CD14-positive monocyte (primary cell): ENCODE measurements around the gene TMEM86B. TPM values are rescaled to one million over a fixed set of nuclear protein-coding genes. Genes with fewer than 3 reads are reported as not detected.

Experiments
- DNase-seq, 3 donors: peaks; one replicate each; pipeline ENCODE4 v3.0.0-alpha.2; 2011 to 2022
- H2AFZ ChIP-seq: 2 replicates; pipeline ENCODE4 v1.6.0; 2012; ENCODE audit warnings: mild to moderate bottlenecking, low read depth, low read length, inconsistent platforms; ENCODE audit not compliant: insufficient read depth, poor library complexity, severe bottlenecking
- H3K27ac ChIP-seq, 2 donors: 1 replicate in 1 of 2; 2 replicates in 1 of 2; pipeline ENCODE4 v1.5.1; 2012 to 2013; ENCODE audit warnings: low read length in 2 of 2, control low read depth in 1 of 2, inconsistent platforms in 1 of 2, low read depth in 1 of 2, mild to moderate bottlenecking in 1 of 2
- H3K27me3 ChIP-seq, 2 donors: one replicate each; pipeline versions ENCODE4 v1.6.0 to v1.6.1; 2011 to 2013; ENCODE audit warnings: low read length in 2 of 2; ENCODE audit not compliant: control insufficient read depth in 2 of 2, insufficient read depth in 2 of 2
- H3K36me3 ChIP-seq, 2 donors: replicated peaks in 1 of 2; 1 replicate in 1 of 2; 2 replicates in 1 of 2; pipeline versions ENCODE4 v1.5.1 to v1.6.1; 2012 to 2013; ENCODE audit warnings: low read length in 2 of 2, control low read depth in 1 of 2, inconsistent platforms in 1 of 2, mild to moderate bottlenecking in 1 of 2; ENCODE audit not compliant: insufficient read depth in 2 of 2, control insufficient read depth in 1 of 2
- H3K4me1 ChIP-seq, 2 donors: 1 replicate in 1 of 2; 2 replicates in 1 of 2; pipeline versions ENCODE4 v1.5.1 to v1.6.1; 2012 to 2013; ENCODE audit warnings: low read length in 2 of 2, control low read depth in 1 of 2, inconsistent platforms in 1 of 2, mild to moderate bottlenecking in 1 of 2, moderate library complexity in 1 of 2; ENCODE audit not compliant: insufficient read depth in 2 of 2, control insufficient read depth in 1 of 2
- H3K4me2 ChIP-seq: replicated peaks from 2 replicates; pipeline ENCODE3; 2012; ENCODE audit warnings: low read length, moderate library complexity, mild to moderate bottlenecking; ENCODE audit not compliant: poor library complexity, severe bottlenecking; ENCODE audit errors: extremely low read depth
- H3K4me3 ChIP-seq, 3 experiments: fragments of 200-600 bp in 1 of 3; sonication (generic) in 1 of 3; replicated peaks in 1 of 3; 1 replicate in 2 of 3; 2 replicates in 1 of 3; pipeline ENCODE4 v1.5.1; 2011 to 2013; ENCODE audit warnings: low read length in 3 of 3, mild to moderate bottlenecking in 3 of 3, control low read depth in 2 of 3, low read depth in 2 of 3, inconsistent platforms in 1 of 3, moderate library complexity in 1 of 3
- H3K79me2 ChIP-seq: 2 replicates; pipeline ENCODE4 v1.6.0; 2012; ENCODE audit warnings: mild to moderate bottlenecking, control low read depth, inconsistent platforms, low read length, moderate library complexity; ENCODE audit not compliant: insufficient read depth
- H3K9ac ChIP-seq: 2 replicates; pipeline ENCODE4 v1.6.0; 2017; ENCODE audit warnings: low read length, mild to moderate bottlenecking; ENCODE audit not compliant: insufficient read depth, poor library complexity, severe bottlenecking
- H3K9me3 ChIP-seq, 2 donors: replicated peaks in 1 of 2; 1 replicate in 1 of 2; 2 replicates in 1 of 2; pipeline versions ENCODE4 v1.5.1 to v1.6.1; 2012 to 2013; ENCODE audit warnings: low read length in 2 of 2, control low read depth in 1 of 2; ENCODE audit not compliant: control insufficient read depth in 1 of 2, insufficient read depth in 1 of 2
- H4K20me1 ChIP-seq: 2 replicates; pipeline ENCODE4 v1.6.0; 2012; ENCODE audit warnings: mild to moderate bottlenecking, low read length, control low read depth, moderate library complexity; ENCODE audit not compliant: insufficient read depth
- H3K27ac Mint-ChIP-seq, 7 donors: one replicate each; pipeline ENCODE4 v1.8.0; 2020; ENCODE audit warnings: mild to moderate bottlenecking in 7 of 7, mixed read lengths in 7 of 7, moderate library complexity in 6 of 7, inconsistent platforms in 2 of 7
- H3K27me3 Mint-ChIP-seq, 3 donors: one replicate each; pipeline ENCODE4 v1.8.0; 2021 to 2022; ENCODE audit warnings: low read depth in 3 of 3, mild to moderate bottlenecking in 3 of 3, mixed read lengths in 3 of 3, moderate library complexity in 3 of 3, inconsistent platforms in 1 of 3
- H3K36me3 Mint-ChIP-seq, 2 donors: one replicate each; pipeline ENCODE4 v1.8.0; 2020; ENCODE audit warnings: mixed read lengths in 2 of 2, inconsistent platforms in 1 of 2, mild to moderate bottlenecking in 1 of 2
- H3K4me1 Mint-ChIP-seq: one replicate; pipeline ENCODE4 v1.8.0; 2020; ENCODE audit warnings: mild to moderate bottlenecking, mixed read lengths
- H3K4me3 Mint-ChIP-seq, 2 donors: one replicate each; pipeline ENCODE4 v1.8.0; 2020; ENCODE audit warnings: mild to moderate bottlenecking in 2 of 2, mixed read lengths in 2 of 2, moderate library complexity in 1 of 2
- H3K9me3 Mint-ChIP-seq, 7 donors: one replicate each; pipeline ENCODE4 v1.8.0; 2020 to 2022; ENCODE audit warnings: mixed read lengths in 7 of 7, mild to moderate bottlenecking in 6 of 7, moderate library complexity in 6 of 7, inconsistent platforms in 2 of 7
- WGBS: methylation state at CpG from one replicate; pipeline ENCODE4 v1.1.5; 2013; ENCODE audit warnings: missing lambda C conversion rate; ENCODE audit not compliant: insufficient coverage; 5-methylcytosine and 5-hydroxymethylcytosine counted together
- intact Hi-C, 2 donors: fragments of 100-400 bp; cut with micrococcal nuclease; formaldehyde crosslinking; loops; one replicate each; pipeline versions ENCODE4 v1.15.0 to v1.15.1; 2023
- polyA plus RNA-seq, 3 donors: library from polyadenylated mRNA; depleted of rRNA in 1 of 3; unstranded in 2 of 3; stranded (reverse) in 1 of 3; fragments of 300-500 nt in 2 of 3; fragments of >200 nt in 1 of 3; fragmentation: Illumina TruSeq in 2 of 3; gene quantifications; 1 replicate in 2 of 3; 2 replicates in 1 of 3; pipeline ENCODE4 v1.2.3, GENCODE V29; 2012 to 2021
- TF ChIP-seq, protein P1 (sequence below): fragments of 200-600 bp; IDR thresholded peaks from one replicate; pipeline ENCODE4 v1.8.0; 2022; ENCODE audit warnings: antibody characterized with exemption, mild to moderate bottlenecking

The TMEM86B gene
- polyA plus RNA-seq, 3 donors: 0.16 to 10.7 (median 0.38) TPM

DNA sequence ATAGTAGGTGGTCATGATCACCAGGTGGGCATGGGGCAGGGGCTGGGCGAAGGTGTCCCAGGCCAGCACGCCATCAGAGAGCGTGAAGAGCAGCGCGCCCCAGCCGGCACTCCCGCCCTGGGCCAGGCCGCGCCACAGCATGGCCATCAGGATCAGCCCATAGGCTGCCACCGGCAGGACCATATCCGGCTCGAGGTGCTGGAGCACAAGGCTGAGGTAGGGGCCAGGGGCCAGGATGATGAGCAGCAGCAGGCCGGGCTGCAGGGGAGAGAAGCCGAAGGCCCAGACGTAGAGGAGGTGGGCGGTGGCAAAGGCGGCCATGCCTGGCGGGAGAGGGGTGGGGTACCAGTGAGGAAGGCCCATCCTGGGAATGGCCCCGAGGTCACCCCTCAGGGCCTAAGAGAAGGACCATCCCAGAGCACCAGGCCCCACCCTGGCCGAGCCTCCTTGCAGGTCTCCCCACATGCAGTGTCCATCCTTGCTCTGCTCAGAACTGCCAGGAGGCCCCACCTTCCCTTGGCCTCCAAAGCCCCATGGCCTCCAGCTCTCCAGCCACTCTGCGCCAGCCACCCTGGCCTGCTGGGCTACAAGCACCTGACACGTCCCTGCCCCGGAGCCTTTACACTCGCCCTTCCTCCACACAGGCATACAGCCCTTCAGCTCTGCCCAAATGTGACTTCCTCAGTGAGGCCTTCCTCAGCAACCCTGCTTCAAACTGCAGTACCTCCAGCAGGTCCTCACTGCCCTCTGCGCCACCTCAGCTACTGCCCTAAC lies 1.1 kb downstream of the TMEM86B start:
- H3K4me3 ChIP-seq: no peak overlapping the region
- H3K9me3 ChIP-seq: no peaks in the 10 kb centered on the region
- peak in 1 of 3 donors; percentile 2 for DNase-seq
- Mint-ChIP-seq H3K4me1 (peaks cover 5% of the 10 kb centered on the region), H3K36me3 (peaks cover 42 to 64% of the 10 kb centered on the region in 2 donors), H3K27ac (peak overlapping the region in 2 of 7 donors; percentile 14 to 57), H3K27me3 (peaks cover 0 to 3% (median 3%) of the 10 kb centered on the region in 3 donors), H3K4me3 (no peak overlapping the region), H3K9me3 (peaks cover 0 to 2% (median 0%) of the 10 kb centered on the region in 7 donors)
- intact Hi-C loops: no loop called here
- no peaks in the 10 kb centered on the region for H3K4me1 ChIP-seq
- H3K9ac ChIP-seq: no peak overlapping the region
- H3K36me3 ChIP-seq: peaks cover 60 to 70% of the 10 kb centered on the region in 2 donors
- H2AFZ ChIP-seq: no peak overlapping the region
- no peak overlapping the region for H3K27ac ChIP-seq
- no peaks in the 10 kb centered on the region for H3K27me3 ChIP-seq
- peaks cover 94% of the 10 kb centered on the region for H4K20me1 ChIP-seq
- H3K79me2 ChIP-seq: peaks cover under 1% of the 10 kb centered on the region
- no peak overlapping the region for H3K4me2 ChIP-seq
- TF ChIP-seq, protein P1, sequence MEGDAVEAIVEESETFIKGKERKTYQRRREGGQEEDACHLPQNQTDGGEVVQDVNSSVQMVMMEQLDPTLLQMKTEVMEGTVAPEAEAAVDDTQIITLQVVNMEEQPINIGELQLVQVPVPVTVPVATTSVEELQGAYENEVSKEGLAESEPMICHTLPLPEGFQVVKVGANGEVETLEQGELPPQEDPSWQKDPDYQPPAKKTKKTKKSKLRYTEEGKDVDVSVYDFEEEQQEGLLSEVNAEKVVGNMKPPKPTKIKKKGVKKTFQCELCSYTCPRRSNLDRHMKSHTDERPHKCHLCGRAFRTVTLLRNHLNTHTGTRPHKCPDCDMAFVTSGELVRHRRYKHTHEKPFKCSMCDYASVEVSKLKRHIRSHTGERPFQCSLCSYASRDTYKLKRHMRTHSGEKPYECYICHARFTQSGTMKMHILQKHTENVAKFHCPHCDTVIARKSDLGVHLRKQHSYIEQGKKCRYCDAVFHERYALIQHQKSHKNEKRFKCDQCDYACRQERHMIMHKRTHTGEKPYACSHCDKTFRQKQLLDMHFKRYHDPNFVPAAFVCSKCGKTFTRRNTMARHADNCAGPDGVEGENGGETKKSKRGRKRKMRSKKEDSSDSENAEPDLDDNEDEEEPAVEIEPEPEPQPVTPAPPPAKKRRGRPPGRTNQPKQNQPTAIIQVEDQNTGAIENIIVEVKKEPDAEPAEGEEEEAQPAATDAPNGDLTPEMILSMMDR: no peak
- 95% methylated on average over 19 of the region's 25 CpGs for WGBS

DNA sequence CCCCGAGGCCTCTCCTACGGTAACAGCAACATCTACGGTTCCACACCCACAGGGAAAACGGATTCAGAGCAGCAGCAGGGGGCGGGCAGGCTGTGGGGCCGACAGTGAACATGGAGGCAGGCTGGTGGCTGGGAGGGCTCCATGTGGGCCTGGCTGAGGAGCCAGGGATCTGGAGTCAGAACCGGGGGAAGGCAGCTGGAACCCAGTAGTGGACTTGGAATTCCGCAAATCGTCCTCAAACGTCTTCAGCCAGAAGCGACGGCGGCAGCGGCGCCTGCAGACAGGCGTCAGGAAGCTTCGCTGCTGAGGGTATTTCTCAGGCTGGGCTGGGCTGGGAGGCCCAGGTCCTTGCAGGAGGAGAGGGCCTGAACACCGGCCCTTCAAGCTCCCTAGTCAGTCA lies 1.8 kb downstream of the TMEM86B start:
- Mint-ChIP-seq H3K4me3 (no peak overlapping the region), H3K9me3 (peaks cover 0 to 3% (median 0%) of the 10 kb centered on the region in 7 donors), H3K27ac (peak overlapping the region in 3 of 7 donors; percentile 13 to 41 (median 19)), H3K36me3 (peaks cover 36 to 58% of the 10 kb centered on the region in 2 donors), H3K4me1 (peaks cover 5% of the 10 kb centered on the region), H3K27me3 (peaks cover 0 to 3% (median 3%) of the 10 kb centered on the region in 3 donors)
- Histone ChIP-seq H3K4me3 (no peak overlapping the region), H2AFZ (no peak overlapping the region), H3K4me1 (no peaks in the 10 kb centered on the region), H3K79me2 (no peaks in the 10 kb centered on the region), H3K9ac (no peak overlapping the region), H3K4me2 (no peak overlapping the region), H4K20me1 (peaks cover 88% of the 10 kb centered on the region), H3K9me3 (no peaks in the 10 kb centered on the region), H3K27me3 (no peaks in the 10 kb centered on the region), H3K27ac (no peak overlapping the region), H3K36me3 (peaks cover 54 to 64% of the 10 kb centered on the region in 2 donors)
- TF ChIP-seq, protein P1: no peak
- 86% methylated on average over 18 of the region's 18 CpGs for WGBS
- no peak for DNase-seq
- intact Hi-C loops: no loop called here
